K562 (cell line): ENCODE results near the gene CCNY. TPM values are rescaled to one million over a fixed set of nuclear protein-coding genes. Genes with fewer than 3 reads are reported as not detected.
A peak's percentile ranks its signal among the peaks of the same experiment; 100 is the strongest.

Source experiments
- CBFA2T2 ChIP-seq: fragments of 450-650 bp; conservative IDR thresholded peaks from 2 replicates; pipeline ENCODE4 v1.6.1; 2017; ENCODE audit warnings: mild to moderate bottlenecking
- E2F5 ChIP-seq: sonication (generic); formaldehyde crosslinking; IDR thresholded peaks from 2 replicates; pipeline ENCODE4 v1.8.0; 2022; ENCODE audit warnings: mild to moderate bottlenecking, missing genetic modification reagents
- ERF ChIP-seq: fragments of 450-650 bp; formaldehyde crosslinking; IDR thresholded peaks from 2 replicates; pipeline ENCODE4 v1.4.0; 2020; ENCODE audit warnings: mild to moderate bottlenecking, mixed read lengths
- ETV6 ChIP-seq, 3 experiments: fragments of 150-350 bp in 1 of 3; sonication (generic) in 1 of 3; formaldehyde crosslinking in 1 of 3; IDR thresholded peaks; 2 replicates each; pipeline versions ENCODE4 v1.6.1 to v1.8.0; 2014 to 2022; ENCODE audit warnings: borderline replicate concordance in 2 of 3, low read depth in 2 of 3, antibody characterized with exemption in 1 of 3, low read length in 1 of 3, mild to moderate bottlenecking in 1 of 3, missing genetic modification reagents in 1 of 3
- KAT7 ChIP-seq: sonication (generic); formaldehyde crosslinking; IDR thresholded peaks from 2 replicates; pipeline ENCODE4 v1.8.0; 2022; ENCODE audit warnings: missing genetic modification reagents, mild to moderate bottlenecking, borderline replicate concordance
- KDM5B ChIP-seq: fragments of 200-600 bp; sonication (generic); IDR thresholded peaks from 2 replicates; pipeline ENCODE4 v1.6.1; 2012; ENCODE audit warnings: low read depth, mild to moderate bottlenecking, moderate library complexity, low read length, control low read depth, inconsistent platforms; ENCODE audit not compliant: insufficient replicate concordance
- MYC ChIP-seq, 2 experiments: fragments of 250-450 bp in 1 of 2; sonication (Bioruptor Pico) in 1 of 2; IDR thresholded peaks; 2 replicates each; pipeline versions ENCODE4 v1.5.1 to v1.6.1; 2012 to 2021; ENCODE audit warnings: low read depth in 2 of 2, borderline replicate concordance in 1 of 2, improper control_type of control experiment in 1 of 2, low read length in 1 of 2, mild to moderate bottlenecking in 1 of 2, moderate library complexity in 1 of 2
- NR2C2 ChIP-seq, 2 experiments: fragments of 200-800 bp in 1 of 2; sonication (Bioruptor generic) in 1 of 2; sonication (generic) in 1 of 2; formaldehyde crosslinking in 1 of 2; IDR thresholded peaks; 2 replicates each; pipeline versions ENCODE4 v1.6.1 to v1.8.0; 2016 to 2022; ENCODE audit warnings: mild to moderate bottlenecking in 1 of 2, missing compliant biosample characterization in 1 of 2, missing genetic modification characterization in 1 of 2, missing genetic modification reagents in 1 of 2
- POLR2A ChIP-seq: fragments of 450-650 bp; conservative IDR thresholded peaks from 2 replicates; pipeline ENCODE4 v1.6.1; 2016
- POLR2B ChIP-seq: fragments of 450-650 bp; IDR thresholded peaks from 2 replicates; pipeline ENCODE4 v1.6.1; 2018; ENCODE audit warnings: low read depth; ENCODE audit not compliant: partially characterized antibody
- RFX7 ChIP-seq: fragments of 250-450 bp; sonication (Bioruptor Pico); IDR thresholded peaks from 2 replicates; pipeline ENCODE4 v1.5.1; 2021; ENCODE audit warnings: mild to moderate bottlenecking
- ZBTB40 ChIP-seq, 2 experiments: fragments of 450-650 bp in 1 of 2; sonication (generic) in 1 of 2; formaldehyde crosslinking in 1 of 2; IDR thresholded peaks; 2 replicates each; pipeline versions ENCODE4 v1.7.1 to v1.9.0; 2016 to 2022; ENCODE audit warnings: inconsistent platforms in 1 of 2, mild to moderate bottlenecking in 1 of 2, missing genetic modification reagents in 1 of 2
- ZBTB7A ChIP-seq: IDR thresholded peaks from 2 replicates; pipeline ENCODE4 v1.6.1; 2011; ENCODE audit warnings: low read depth, mild to moderate bottlenecking, low read length, moderate library complexity, borderline replicate concordance; ENCODE audit not compliant: control insufficient read depth
- ZNF75A ChIP-seq: fragments of 450-650 bp; formaldehyde crosslinking; IDR thresholded peaks from 2 replicates; pipeline ENCODE4 v1.4.0; 2020; ENCODE audit warnings: mild to moderate bottlenecking
- polyA plus RNA-seq, 8 experiments: library from polyadenylated mRNA; depleted of rRNA in 4 of 8; stranded (reverse) in 5 of 8; unstranded in 3 of 8; fragments of >200 nt; fragmentation: Nextera tagmentation in 2 of 8; fragmentation: Illumina TruSeq in 1 of 8; extraction: Ambion mirVana in 2 of 8; extraction: Trizol in 1 of 8; gene quantifications; 2 replicates each; pipeline versions ENCODE4 v1.2.1 to v1.2.3, GENCODE V29; 2011 to 2014; ENCODE audit warnings: inconsistent platforms in 1 of 8, missing spikeins in 1 of 8
- total RNA-seq, 7 experiments: library from RNA; depleted of rRNA in 6 of 7; stranded (reverse); fragments of >200 nt in 6 of 7; fragmentation: Illumina TruSeq in 2 of 7; extraction: Trizol in 2 of 7; gene quantifications; 2 replicates each; pipeline versions ENCODE4 v1.2.1 to v1.2.3, GENCODE V29; 2011 to 2021; ENCODE audit warnings: low replicate concordance in 1 of 7

CCNY gene
- total and polyA plus RNA-seq, 9 of the 15 experiments (the other 6 are each of a cell fraction or from before 2014, with no cell fraction given): 8.4 to 109 (median 38.6) TPM

GRCh38 chr10:35336084-35336831, at the start of gene CCNY (continued):
- no peak for TF ChIP-seq ETV6 (IDR thresholded peaks at IDR 0.05; ENCODE audit: borderline replicate concordance in 1 of 2, low read depth in 2 of 2, low read length in 1 of 2)
- no peak for TF ChIP-seq ETV6 (CRISPR knock-in tag; IDR thresholded peaks at IDR 0.05; ENCODE audit: borderline replicate concordance)
- TF ChIP-seq MYC (IDR thresholded peaks at IDR 0.05; ENCODE audit: low read depth, low read length): peak; percentile 78
- no peak for TF ChIP-seq MYC (CRISPR knock-in tag; IDR thresholded peaks at IDR 0.05; ENCODE audit: borderline replicate concordance, low read depth)
- TF ChIP-seq KAT7 (CRISPR knock-in tag): peak; percentile 34; the same call in 1 of the 2 replicates
- TF ChIP-seq KDM5B: peak; percentile 73
- no peak for TF ChIP-seq E2F5 (CRISPR knock-in tag)
- peak; percentile 90 for TF ChIP-seq NR2C2 (CRISPR knock-in tag; IDR thresholded peaks at IDR 0.05)
- TF ChIP-seq NR2C2 (tag; IDR thresholded peaks at IDR 0.05): peak; percentile 99
- peak; percentile 79 for TF ChIP-seq ZBTB40 (IDR thresholded peaks at IDR 0.05)
- no peak for TF ChIP-seq ZBTB40 (CRISPR knock-in tag; IDR thresholded peaks at IDR 0.05)
- peak; percentile 83 for TF ChIP-seq POLR2A
- TF ChIP-seq ERF (CRISPR knock-in tag): 0 out of 2 replicates have a peak, but pooled peaks have one; percentile 33
- peak; percentile 63 for TF ChIP-seq POLR2B
- peak; percentile 64; the same call in 1 of the 2 replicates for TF ChIP-seq ZBTB7A
- TF ChIP-seq CBFA2T2: no peak
- no peak for TF ChIP-seq ZNF75A (CRISPR knock-in tag)
- no peak for TF ChIP-seq RFX7
